Suprapubic skin (tissue), 4 donors: ENCODE data around the gene NCAPD2. TPM values are rescaled to one million over a fixed set of nuclear protein-coding genes. Genes with fewer than 3 reads are reported as not detected.

Source experiments
- DNase-seq, 2 donors: peaks; one replicate each; pipeline ENCODE4 v3.0.0-alpha.2; 2019; ENCODE audit warnings: low spot score in 2 of 2
- H3K27ac ChIP-seq: fragments of 200-600 bp; sonication (generic); one replicate; pipeline ENCODE4 v1.5.1; 2019
- H3K27me3 ChIP-seq: fragments of 200-600 bp; sonication (generic); one replicate; pipeline ENCODE4 v1.5.1; 2019
- H3K36me3 ChIP-seq: fragments of 200-600 bp; sonication (generic); one replicate; pipeline ENCODE4 v1.5.1; 2019
- H3K4me1 ChIP-seq: fragments of 200-600 bp; sonication (generic); one replicate; pipeline ENCODE4 v1.5.1; 2019
- H3K4me3 ChIP-seq: fragments of 200-600 bp; sonication (generic); one replicate; pipeline ENCODE4 v1.5.1; 2019; ENCODE audit warnings: mild to moderate bottlenecking
- H3K9me3 ChIP-seq: fragments of 200-600 bp; sonication (generic); one replicate; pipeline ENCODE4 v1.5.1; 2019
- CTCF ChIP-seq, 2 donors: fragments of 200-600 bp in 1 of 2; fragments of 450-650 bp in 1 of 2; sonication (generic) in 1 of 2; IDR thresholded peaks; one replicate each; pipeline ENCODE4 v1.5.1; 2016 to 2019; ENCODE audit warnings: antibody characterized with exemption in 2 of 2, mild to moderate bottlenecking in 1 of 2, moderate library complexity in 1 of 2
- EP300 ChIP-seq: sonication (generic); formaldehyde crosslinking; IDR thresholded peaks from one replicate; pipeline ENCODE4 v1.6.1; 2017; ENCODE audit warnings: antibody characterized with exemption
- POLR2A ChIP-seq, 2 donors: fragments of 450-650 bp; IDR thresholded peaks; one replicate each; pipeline ENCODE4 v1.6.1; 2017; ENCODE audit warnings: antibody characterized with exemption in 2 of 2, mild to moderate bottlenecking in 2 of 2, moderate library complexity in 2 of 2
- POLR2AphosphoS5 ChIP-seq, 3 donors: sonication (generic); formaldehyde crosslinking; IDR thresholded peaks; one replicate each; pipeline ENCODE4 v1.6.1; 2017; ENCODE audit warnings: antibody characterized with exemption in 3 of 3
- WGBS: methylation state at CpG from one replicate; pipeline ENCODE4 v1.1.5; 2018; 5-methylcytosine and 5-hydroxymethylcytosine counted together
- total RNA-seq, 4 donors: library from RNA; depleted of rRNA; stranded (reverse); fragments of >200 nt; gene quantifications; one replicate each; pipeline ENCODE4 v1.1.0, GENCODE V29; 2016

The NCAPD2 gene
- total RNA-seq, 4 donors from 2014 or later, result 22.6 to 43.2 (median 31.0) TPM

- peaks cover 26% of the 10 kb centered on the region for H3K36me3 ChIP-seq
- H3K27me3 ChIP-seq, result no peaks in the 10 kb centered on the region
- TF ChIP-seq POLR2AphosphoS5 (IDR thresholded peaks at IDR 0.05), result peak in 2 of 3 donors; percentile 73 to 82
- no peak for TF ChIP-seq POLR2A (IDR thresholded peaks at IDR 0.05)
- H3K27ac ChIP-seq, result peak overlapping the region; percentile 75
- H3K9me3 ChIP-seq, result no peaks in the 10 kb centered on the region
- WGBS, result 6% methylated on average over 17 of the region's 35 CpGs
- H3K4me3 ChIP-seq, result peak overlapping the region; percentile 30
- H3K4me1 ChIP-seq, result peaks cover 58% of the 10 kb centered on the region
- peak; percentile 95 to 97 for DNase-seq
Measured at GRCh38 chr12:6540181-6540877, 46.4 kb downstream of the NCAPD2 start.

GRCh38 chr12:6541371-6542165 is 47.7 kb downstream of the NCAPD2 start:
- WGBS, result 79% methylated on average over 15 of the region's 26 CpGs
- peak overlapping the region; percentile 62 for H3K27ac ChIP-seq
- DNase-seq, result peak in 1 of 2 donors; percentile 72
- H3K36me3 ChIP-seq, result peaks cover 29% of the 10 kb centered on the region
- TF ChIP-seq CTCF (IDR thresholded peaks at IDR 0.05) (no peak), POLR2A (IDR thresholded peaks at IDR 0.05) (no peak), POLR2AphosphoS5 (IDR thresholded peaks at IDR 0.05) (no peak), EP300 (no peak)
- H3K9me3 ChIP-seq, result no peaks in the 10 kb centered on the region
- H3K27me3 ChIP-seq, result no peaks in the 10 kb centered on the region
- no peak overlapping the region for H3K4me3 ChIP-seq
- H3K4me1 ChIP-seq, result peaks cover 46% of the 10 kb centered on the region

GRCh38 chr12:6542209-6543009 is 48.5 kb downstream of the NCAPD2 start:
- Histone ChIP-seq H3K9me3 (no peaks in the 10 kb centered on the region), H3K27me3 (no peaks in the 10 kb centered on the region), H3K4me1 (peaks cover 37% of the 10 kb centered on the region), H3K27ac (no peak overlapping the region), H3K4me3 (no peak overlapping the region), H3K36me3 (peaks cover 24% of the 10 kb centered on the region)
- WGBS, result 83% methylated on average over 13 of the region's 13 CpGs
- TF ChIP-seq CTCF (IDR thresholded peaks at IDR 0.05) (no peak), EP300 (no peak), POLR2A (IDR thresholded peaks at IDR 0.05) (no peak), POLR2AphosphoS5 (IDR thresholded peaks at IDR 0.05) (no peak)
- DNase-seq, result peak in 1 of 2 donors; percentile 55

- TF ChIP-seq POLR2A (IDR thresholded peaks at IDR 0.05) (no peak), POLR2AphosphoS5 (IDR thresholded peaks at IDR 0.05) (no peak), CTCF (IDR thresholded peaks at IDR 0.05) (no peak), EP300 (no peak)
- Histone ChIP-seq H3K4me3 (no peak overlapping the region), H3K27ac (no peak overlapping the region), H3K36me3 (peaks cover 20% of the 10 kb centered on the region), H3K27me3 (no peaks in the 10 kb centered on the region), H3K4me1 (peaks cover 37% of the 10 kb centered on the region), H3K9me3 (no peaks in the 10 kb centered on the region)
- DNase-seq, result peak in 1 of 2 donors; percentile 35
- 91% methylated on average over 10 of the region's 10 CpGs for WGBS
Measured at GRCh38 chr12:6546016-6546415, 52.1 kb downstream of the NCAPD2 start.

- WGBS, result 92% methylated on average over 1 of the region's 1 CpG
- Histone ChIP-seq H3K9me3 (no peaks in the 10 kb centered on the region), H3K27ac (no peak overlapping the region), H3K36me3 (peaks cover 20% of the 10 kb centered on the region), H3K27me3 (no peaks in the 10 kb centered on the region), H3K4me3 (no peak overlapping the region), H3K4me1 (peaks cover 41% of the 10 kb centered on the region)
- DNase-seq, result no peak
- no peak for TF ChIP-seq EP300
- TF ChIP-seq POLR2A (IDR thresholded peaks at IDR 0.05), result no peak
- no peak for TF ChIP-seq CTCF (IDR thresholded peaks at IDR 0.05)
- TF ChIP-seq POLR2AphosphoS5 (IDR thresholded peaks at IDR 0.05), result no peak
Measured at GRCh38 chr12:6547566-6547965, 53.7 kb downstream of the NCAPD2 start.
